GM10266 (cell line): Measurements from ENCODE around the gene CGNL1.

ENCODE experiments used
- DNase-seq: peaks from one replicate; pipeline ENCODE4 v3.0.0; 2012; ENCODE audit errors: extremely low spot score
- CTCF ChIP-seq: IDR thresholded peaks from 2 replicates; pipeline ENCODE4 v1.5.1; 2012; ENCODE audit warnings: mild to moderate bottlenecking, low read depth; ENCODE audit not compliant: control insufficient read depth, insufficient read depth; ENCODE audit errors: missing control alignments

Gene CGNL1

GRCh38 chr15:57364282-57365007, 11.9 kb upstream of the CGNL1 start:
- no peak for TF ChIP-seq CTCF
- no peak for DNase-seq

GRCh38 chr15:57367556-57367955, 8.7 kb upstream of the CGNL1 start:
- no peak for TF ChIP-seq CTCF
- no peak for DNase-seq

GRCh38 chr15:57370929-57371328, 5.4 kb upstream of the CGNL1 start:
- TF ChIP-seq CTCF: no peak
- DNase-seq: no peak

- no peak for DNase-seq
- no peak for TF ChIP-seq CTCF
Measured at GRCh38 chr15:57373251-57373881, 2.9 kb upstream of the CGNL1 start.

GRCh38 chr15:57373882-57374276, 2.4 kb upstream of the CGNL1 start:
- no peak for DNase-seq
- TF ChIP-seq CTCF: no peak

- TF ChIP-seq CTCF: no peak
- peak; percentile 47 for DNase-seq
Measured at GRCh38 chr15:57376696-57377477, 582 bp downstream of the CGNL1 start.

GRCh38 chr15:57377478-57377847, 1.2 kb downstream of the CGNL1 start:
- DNase-seq: no peak
- no peak for TF ChIP-seq CTCF
